IMR-90 (cell line): Measurements from ENCODE around the gene POFUT2. TPM values are rescaled to one million over a fixed set of nuclear protein-coding genes. Genes with fewer than 3 reads are reported as not detected.

Source experiments
- ATAC-seq: fragments of 200-7000 bp; cut with Tn5 transposase; 2 replicates; pipeline ENCODE4 v1.9.1; 2020; ENCODE audit warnings: low read depth, mild to moderate bottlenecking, moderate library complexity
- BruUV-seq: library from RNA; stranded (reverse); fragments of 400-500 nt; replicated peaks from 2 replicates; lab custom pipeline; 2021; lab: Mats Ljungman, UMichigan
- CTCF ChIA-PET: fragments of 300-600 bp; formaldehyde crosslinking; extraction: SDS; loops from one replicate; lab custom pipeline; 2021; ENCODE audit warnings: antibody characterized with exemption; lab: Yijun Ruan, JAX
- POLR2A ChIA-PET: fragments of 300-600 bp; sonication (Branson Sonifier 250); formaldehyde crosslinking; loops from one replicate; lab custom pipeline; 2022; ENCODE audit warnings: antibody characterized with exemption; ENCODE audit not compliant: unreplicated experiment; lab: Charles Lee
- DNase-seq: peaks from one replicate; pipeline ENCODE4 v3.0.0; 2013
- H2AFZ ChIP-seq: replicated peaks from 2 replicates; pipeline ENCODE3; 2013; ENCODE audit warnings: low read length, mild to moderate bottlenecking; ENCODE audit not compliant: poor library complexity
- H2AK5ac ChIP-seq: 2 replicates; pipeline ENCODE4 v1.6.1; 2013; ENCODE audit warnings: low read depth, low read length, inconsistent platforms
- H2AK9ac ChIP-seq: replicated peaks from 2 replicates; pipeline ENCODE3; 2013; ENCODE audit warnings: mild to moderate bottlenecking, low read depth, low read length, moderate library complexity; ENCODE audit not compliant: poor library complexity
- H2BK120ac ChIP-seq: 2 replicates; pipeline ENCODE4 v1.6.1; 2013; ENCODE audit warnings: low read depth, low read length, inconsistent platforms
- H2BK15ac ChIP-seq: 3 replicates; pipeline ENCODE4 v1.6.1; 2013; ENCODE audit warnings: low read depth, low read length, inconsistent platforms
- H2BK20ac ChIP-seq: 2 replicates; pipeline ENCODE4 v1.6.1; 2013; ENCODE audit warnings: low read depth, mild to moderate bottlenecking, inconsistent platforms, low read length, moderate library complexity
- H2BK5ac ChIP-seq: 2 replicates; pipeline ENCODE4 v1.6.1; 2013; ENCODE audit warnings: mild to moderate bottlenecking, low read depth, low read length, inconsistent platforms; ENCODE audit not compliant: poor library complexity, severe bottlenecking
- H3K14ac ChIP-seq: replicated peaks from 2 replicates; pipeline ENCODE4 v1.6.1; 2013; ENCODE audit warnings: low read depth, low read length, inconsistent platforms
- H3K18ac ChIP-seq: 2 replicates; pipeline ENCODE4 v1.6.1; 2013; ENCODE audit warnings: low read depth, low read length, control low read depth
- H3K23ac ChIP-seq: 2 replicates; pipeline ENCODE4 v1.6.1; 2013; ENCODE audit warnings: low read depth, low read length, inconsistent platforms
- H3K27ac ChIP-seq: 2 replicates; pipeline ENCODE4 v1.5.1; 2013; ENCODE audit warnings: mild to moderate bottlenecking, control low read depth, low read length; ENCODE audit not compliant: insufficient read depth
- H3K27me3 ChIP-seq: 2 replicates; pipeline ENCODE4 v1.6.1; 2013; ENCODE audit warnings: low read length; ENCODE audit not compliant: control insufficient read depth, insufficient read depth
- H3K36me3 ChIP-seq: 2 replicates; pipeline ENCODE4 v1.6.1; 2013; ENCODE audit warnings: low read length, mixed read lengths; ENCODE audit not compliant: control insufficient read depth, insufficient read depth
- H3K4ac ChIP-seq: 2 replicates; pipeline ENCODE4 v1.6.1; 2013; ENCODE audit warnings: low read depth, low read length, inconsistent platforms
- H3K4me1 ChIP-seq: 2 replicates; pipeline ENCODE4 v1.6.1; 2013; ENCODE audit warnings: low read length, mixed read lengths; ENCODE audit not compliant: control insufficient read depth, insufficient read depth
- H3K4me2 ChIP-seq: 2 replicates; pipeline ENCODE4 v1.6.1; 2013; ENCODE audit warnings: low read depth, mild to moderate bottlenecking, control low read depth, low read length, moderate library complexity
- H3K4me3 ChIP-seq: 2 replicates; pipeline ENCODE4 v1.5.1; 2013; ENCODE audit warnings: low read depth, mild to moderate bottlenecking, control low read depth, low read length, moderate library complexity; ENCODE audit not compliant: insufficient read depth
- H3K56ac ChIP-seq: 2 replicates; pipeline ENCODE4 v1.6.1; 2013; ENCODE audit warnings: low read length, inconsistent platforms; ENCODE audit not compliant: insufficient read depth; ENCODE audit errors: extremely low read depth
- H3K79me1 ChIP-seq, 2 experiments: 2 replicates each; pipeline ENCODE4 v1.6.1; 2013; ENCODE audit warnings: low read length in 2 of 2, inconsistent platforms in 1 of 2, low read depth in 1 of 2
- H3K9ac ChIP-seq: 2 replicates; pipeline ENCODE4 v1.6.1; 2013; ENCODE audit warnings: low read depth, low read length, control low read depth
- H3K9me1 ChIP-seq: 2 replicates; pipeline ENCODE4 v1.6.1; 2013; ENCODE audit warnings: low read length, inconsistent platforms; ENCODE audit not compliant: insufficient read depth
- H3K9me3 ChIP-seq: 2 replicates; pipeline ENCODE4 v1.6.1; 2013; ENCODE audit warnings: low read length; ENCODE audit not compliant: control insufficient read depth, insufficient read depth
- H4K20me1 ChIP-seq: 2 replicates; pipeline ENCODE4 v1.6.1; 2013; ENCODE audit warnings: low read length, inconsistent platforms; ENCODE audit not compliant: insufficient read depth
- H4K5ac ChIP-seq: 2 replicates; pipeline ENCODE4 v1.6.1; 2013; ENCODE audit warnings: mild to moderate bottlenecking, low read depth, low read length, control low read depth
- H4K8ac ChIP-seq, 2 experiments: 2 replicates each; pipeline ENCODE4 v1.6.1; 2013; ENCODE audit warnings: low read depth in 2 of 2, low read length in 2 of 2, control low read depth in 1 of 2, inconsistent platforms in 1 of 2
- H4K91ac ChIP-seq: 2 replicates; pipeline ENCODE4 v1.6.1; 2013; ENCODE audit warnings: low read depth, low read length, inconsistent platforms; ENCODE audit not compliant: insufficient read depth
- CHD1 ChIP-seq: IDR thresholded peaks from 2 replicates; pipeline ENCODE4 v1.6.1; 2012; ENCODE audit warnings: low read depth, low read length, improper control_type of control experiment
- FOS ChIP-seq: fragments of 150-350 bp; IDR thresholded peaks from 2 replicates; pipeline ENCODE4 v1.6.1; 2016; ENCODE audit warnings: low read depth, low read length
- RAD21 ChIP-seq: IDR thresholded peaks from 2 replicates; pipeline ENCODE4 v1.6.1; 2012; ENCODE audit warnings: low read length, improper control_type of control experiment
- WGBS, 2 experiments: methylation state at CpG; one replicate each; pipeline versions ENCODE4 v1.1.5 to v1.1.7; 2013; ENCODE audit warnings: missing lambda C conversion rate in 2 of 2; ENCODE audit not compliant: insufficient read length in 1 of 2; ENCODE audit errors: extremely low coverage in 2 of 2; 5-methylcytosine and 5-hydroxymethylcytosine counted together
- dilution Hi-C: fragments of 300-500 bp; cut with HindIII; formaldehyde crosslinking; loops from one replicate; pipeline ENCODE4 v1.14.3; 2018; ENCODE audit warnings: low sequenced_read_pairs; ENCODE audit not compliant: unreplicated experiment
- in situ Hi-C: fragments of 300-500 bp; cut with MboI; formaldehyde crosslinking; loops from 3 replicates; pipeline ENCODE4 v1.14.3; 2019; ENCODE audit warnings: low sequenced_read_pairs, inconsistent platforms, mixed read lengths
- intact Hi-C: fragments of 100-400 bp; cut with micrococcal nuclease; formaldehyde crosslinking; loops from 2 replicates; pipeline ENCODE4 v1.10.0; 2022
- polyA plus RNA-seq, 3 experiments: library from polyadenylated mRNA; depleted of rRNA; stranded (reverse); fragments of >200 nt; gene quantifications; 2 replicates each; pipeline ENCODE4 v1.2.3, GENCODE V29; 2012; ENCODE audit warnings: low replicate concordance in 1 of 3
- total RNA-seq: library from RNA; depleted of rRNA; stranded (reverse); fragments of >200 nt; gene quantifications from 2 replicates; pipeline ENCODE4 v1.2.3, GENCODE V29; 2012

POFUT2 gene
- total and polyA plus RNA-seq, 2 of the 4 experiments (the other 2 are of a cell fraction) = 18.8 to 59.3 TPM

- peak overlapping the region; percentile 58; the same call in 1 of the 2 replicates for H2BK120ac ChIP-seq
- H4K8ac ChIP-seq = peak overlapping the region in 1 of 2 experiments; percentile 55; a peak in 2 of 4 replicates
- dilution Hi-C loops (no loop called here), intact Hi-C loops (loop anchor here (1.0 to 5.0 kb wide), 6 partner anchors 95 to 630 kb away; no protein-coding TSS in a partner anchor), in situ Hi-C loops (loop anchor here (5.0 kb wide), 2 partner anchors 155 to 530 kb away; no protein-coding TSS in a partner anchor)
- no peak overlapping the region for H3K18ac ChIP-seq
- H3K14ac ChIP-seq = peak overlapping the region; percentile 57; the same call in 1 of the 2 replicates
- peaks cover 34% of the 10 kb centered on the region for H3K4me1 ChIP-seq
- no peaks in the 10 kb centered on the region for H3K27me3 ChIP-seq
- H3K79me1 ChIP-seq = peaks cover 23 to 57% of the 10 kb centered on the region in 2 experiments
- DNase-seq (no peak), ATAC-seq (no peak)
- H2BK20ac ChIP-seq = peak overlapping the region; percentile 72; the same call in 1 of the 2 replicates
- no peak overlapping the region for H3K4me2 ChIP-seq
- peak overlapping the region; percentile 94 for H2AK9ac ChIP-seq
- H2BK5ac ChIP-seq = peak overlapping the region; percentile 12
- ChIA-PET POLR2A (no interaction called here), CTCF (interaction anchor here (1.2 to 2.2 kb wide), 2 partner anchors 17 to 151 kb away, joined by 3 to 9 read pairs; no protein-coding TSS in a partner anchor)
- no peak overlapping the region for H3K23ac ChIP-seq
- H2AK5ac ChIP-seq = peak overlapping the region; percentile 99; the same call in 1 of the 2 replicates
- no peak overlapping the region; the same call in 1 of the 2 replicates for H4K91ac ChIP-seq
- no peak overlapping the region for H2BK15ac ChIP-seq
- H3K9ac ChIP-seq = no peak overlapping the region
- 80% methylated on average over 13 of the region's 34 CpGs; no CpG with 5 or more reads in 1 of the 2 experiments for WGBS, 2 experiments
- H3K4me3 ChIP-seq = no peak overlapping the region
- peaks cover 6% of the 10 kb centered on the region for H4K20me1 ChIP-seq
- H3K4ac ChIP-seq = peak overlapping the region; percentile 75
- H4K5ac ChIP-seq = no peak overlapping the region
- no peaks in the 10 kb centered on the region for H3K9me3 ChIP-seq
- H3K9me1 ChIP-seq = peaks cover 10% of the 10 kb centered on the region
- peak overlapping the region; percentile 73 for H2AFZ ChIP-seq
- no peak overlapping the region for H3K56ac ChIP-seq
- H3K27ac ChIP-seq = peak overlapping the region; percentile 20
- BruUV-seq = no TSS peak
- no peak for TF ChIP-seq CHD1
- TF ChIP-seq RAD21 = no peak
- TF ChIP-seq FOS = no peak
- peaks cover 4% of the 10 kb centered on the region for H3K36me3 ChIP-seq
Observed at GRCh38 chr21:45291613-45292398, 4.1 kb upstream of the POFUT2 start.
